Cardiac septum (tissue), 1 donor: ENCODE data around the gene CNKSR3. TPM values are rescaled to one million over a fixed set of nuclear protein-coding genes. Genes with fewer than 3 reads are reported as not detected.

Experiments used
- DNase-seq: peaks from one replicate; pipeline ENCODE4 v3.0.0-alpha.2; 2020; ENCODE audit warnings: low spot score
- intact Hi-C: fragments of 100-400 bp; cut with DNase I; formaldehyde crosslinking; loops from one replicate; pipeline ENCODE4 v1.14.0; 2022
- total RNA-seq: library from RNA; stranded (reverse); fragmentation: NEBNext Ultra II Directional; extraction: Animal tissue kit (Norgen Biotek cat#: 25700); gene quantifications from one replicate; pipeline ENCODE4 v1.2.1, GENCODE V29; 2021
- donor health status: DM: no; HTN: no; CAD: no.

Gene CNKSR3
- total RNA-seq, 1 donor from 2014 or later: 34.4 TPM

GRCh38 chr6:154345811-154346210 lies 164.7 kb downstream of the CNKSR3 start:
- no peak for DNase-seq
- intact Hi-C loops: loop anchor here (10.0 kb wide), 1 partner anchor 191 kb away; no protein-coding TSS in a partner anchor

GRCh38 chr6:154343473-154344308 lies 166.8 kb downstream of the CNKSR3 start:
- intact Hi-C loops: loop anchor here (10.0 kb wide), 1 partner anchor 189 kb away; no protein-coding TSS in a partner anchor
- no peak for DNase-seq

DNA sequence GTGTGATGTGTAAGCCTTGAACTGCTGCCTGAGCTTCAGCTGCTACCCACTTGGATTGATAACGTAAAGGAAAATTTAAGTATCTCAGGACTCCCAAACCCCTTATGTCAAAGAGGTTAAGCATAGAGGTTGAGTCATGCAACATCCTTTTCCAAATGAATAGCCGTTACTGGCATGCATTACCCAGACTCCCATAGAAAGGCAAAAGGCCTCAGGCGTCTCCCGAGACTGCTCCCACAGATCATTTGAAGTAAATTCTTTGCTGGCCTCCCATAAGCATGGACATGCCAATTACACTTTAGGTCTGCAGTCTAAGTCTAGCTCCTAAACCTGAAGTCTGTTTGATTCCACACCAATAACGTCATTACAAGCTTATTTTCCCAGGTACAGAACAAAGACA lies 168.6 kb downstream of the CNKSR3 start:
- intact Hi-C loops: loop anchor here (10.0 kb wide), 1 partner anchor 187 kb away; no protein-coding TSS in a partner anchor
- DNase-seq: no peak

DNA sequence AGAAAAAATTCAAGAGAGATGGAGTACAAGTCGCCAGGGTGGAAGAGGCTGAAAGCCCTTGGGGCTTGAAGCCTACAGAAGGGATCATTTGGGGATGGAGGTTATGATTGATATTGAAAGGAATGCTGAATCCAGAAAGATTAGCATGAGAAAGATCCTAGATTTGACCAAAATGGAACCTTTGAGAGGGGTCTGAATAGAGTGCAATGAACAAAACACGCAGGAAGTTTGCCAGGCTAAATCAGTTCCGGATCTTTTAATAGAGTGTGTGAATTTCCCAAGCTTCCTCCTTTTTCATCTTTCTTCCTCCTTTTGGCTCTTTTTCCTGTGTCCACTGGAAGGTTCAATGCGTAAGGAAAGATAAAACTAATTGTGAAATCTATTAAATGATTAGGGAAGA lies 169.1 kb downstream of the CNKSR3 start:
- intact Hi-C loops: loop anchor here (10.0 kb wide), 1 partner anchor 187 kb away; no protein-coding TSS in a partner anchor
- DNase-seq: no peak

Other genes starting within 250 kb of the CNKSR3 start
- gene IPCEF1, start 153.9 kb downstream of the CNKSR3 start, total RNA-seq: 5.0 TPM
- gene SCAF8, start 222.7 kb upstream of the CNKSR3 start, total RNA-seq: 62.7 TPM